SK-N-SH treated with all-trans-retinoic acid at 6 μM for 48 hours (cell line): ENCODE data around the gene CEP95.

ENCODE experiments used
- ARNTL ChIP-seq: fragments of 450-650 bp; formaldehyde crosslinking; IDR thresholded peaks from 2 replicates; pipeline ENCODE4 v1.5.0; 2020; ENCODE audit warnings: low read depth, mild to moderate bottlenecking, moderate library complexity, borderline replicate concordance
- GLIS3 ChIP-seq: fragments of 250-450 bp; sonication (Bioruptor Pico); IDR thresholded peaks from 2 replicates; pipeline ENCODE4 v1.5.0; 2020; ENCODE audit warnings: mild to moderate bottlenecking, moderate library complexity
- RARB ChIP-seq: fragments of 250-450 bp; sonication (Bioruptor Pico); IDR thresholded peaks from 2 replicates; pipeline ENCODE4 v1.8.0; 2021; ENCODE audit warnings: mild to moderate bottlenecking, moderate library complexity
- TCF4 ChIP-seq: fragments of 250-450 bp; sonication (Bioruptor Pico); IDR thresholded peaks from 2 replicates; pipeline ENCODE4 v1.8.0; 2021; ENCODE audit warnings: mild to moderate bottlenecking, moderate library complexity, borderline replicate concordance
- ZC3H10 ChIP-seq: fragments of 250-450 bp; sonication (Bioruptor Pico); IDR thresholded peaks from 2 replicates; pipeline ENCODE4 v1.5.1; 2021; ENCODE audit warnings: mild to moderate bottlenecking, moderate library complexity
- ZFP30 ChIP-seq: fragments of 450-650 bp; formaldehyde crosslinking; IDR thresholded peaks from 2 replicates; pipeline ENCODE4 v1.5.0; 2022; ENCODE audit warnings: mild to moderate bottlenecking, moderate library complexity
- TF ChIP-seq, protein P1 (sequence below): fragments of 250-450 bp; sonication (Bioruptor Pico); IDR thresholded peaks from 2 replicates; pipeline ENCODE4 v1.8.0; 2020; ENCODE audit warnings: mild to moderate bottlenecking, moderate library complexity, borderline replicate concordance
- TF ChIP-seq, protein P2 (sequence below): fragments of 250-450 bp; sonication (Bioruptor Pico); IDR thresholded peaks from 2 replicates; pipeline ENCODE4 v1.5.1; 2020; ENCODE audit warnings: low read depth, mild to moderate bottlenecking, moderate library complexity
- TF ChIP-seq, protein P3 (sequence below): fragments of 250-450 bp; sonication (Bioruptor Pico); IDR thresholded peaks from 2 replicates; pipeline ENCODE4 v1.5.1; 2021; ENCODE audit warnings: mild to moderate bottlenecking, moderate library complexity

DNA sequence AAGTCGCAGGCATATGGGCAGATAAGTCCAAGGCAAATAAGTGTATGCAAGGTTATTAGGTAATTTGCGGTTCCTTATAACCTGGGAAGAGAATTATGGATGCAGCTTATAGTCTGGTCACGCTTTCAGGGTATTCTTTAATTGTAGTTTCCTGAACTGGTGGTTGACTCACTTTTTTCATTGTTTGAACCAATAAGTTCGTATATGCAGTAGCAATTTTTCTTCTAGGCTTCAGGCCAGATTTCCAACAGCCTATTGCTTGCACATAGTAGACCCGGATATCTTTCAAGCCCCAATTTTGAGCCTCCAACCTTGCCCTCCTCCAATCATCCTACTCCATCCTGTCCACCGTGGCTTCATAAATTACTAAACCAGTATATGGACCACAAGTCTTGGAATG is 12.8 kb downstream of the CEP95 start:
- TF ChIP-seq ZFP30 (CRISPR knock-in tag) (no peak), TCF4 (no peak), GLIS3 (CRISPR knock-in tag) (no peak), ZC3H10 (CRISPR knock-in tag) (no peak), ARNTL (CRISPR knock-in tag) (no peak), RARB (CRISPR knock-in tag) (no peak)
- TF ChIP-seq, protein P1, sequence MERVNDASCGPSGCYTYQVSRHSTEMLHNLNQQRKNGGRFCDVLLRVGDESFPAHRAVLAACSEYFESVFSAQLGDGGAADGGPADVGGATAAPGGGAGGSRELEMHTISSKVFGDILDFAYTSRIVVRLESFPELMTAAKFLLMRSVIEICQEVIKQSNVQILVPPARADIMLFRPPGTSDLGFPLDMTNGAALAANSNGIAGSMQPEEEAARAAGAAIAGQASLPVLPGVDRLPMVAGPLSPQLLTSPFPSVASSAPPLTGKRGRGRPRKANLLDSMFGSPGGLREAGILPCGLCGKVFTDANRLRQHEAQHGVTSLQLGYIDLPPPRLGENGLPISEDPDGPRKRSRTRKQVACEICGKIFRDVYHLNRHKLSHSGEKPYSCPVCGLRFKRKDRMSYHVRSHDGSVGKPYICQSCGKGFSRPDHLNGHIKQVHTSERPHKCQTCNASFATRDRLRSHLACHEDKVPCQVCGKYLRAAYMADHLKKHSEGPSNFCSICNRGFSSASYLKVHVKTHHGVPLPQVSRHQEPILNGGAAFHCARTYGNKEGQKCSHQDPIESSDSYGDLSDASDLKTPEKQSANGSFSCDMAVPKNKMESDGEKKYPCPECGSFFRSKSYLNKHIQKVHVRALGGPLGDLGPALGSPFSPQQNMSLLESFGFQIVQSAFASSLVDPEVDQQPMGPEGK (CRISPR knock-in tag) = no peak
- TF ChIP-seq, protein P2, sequence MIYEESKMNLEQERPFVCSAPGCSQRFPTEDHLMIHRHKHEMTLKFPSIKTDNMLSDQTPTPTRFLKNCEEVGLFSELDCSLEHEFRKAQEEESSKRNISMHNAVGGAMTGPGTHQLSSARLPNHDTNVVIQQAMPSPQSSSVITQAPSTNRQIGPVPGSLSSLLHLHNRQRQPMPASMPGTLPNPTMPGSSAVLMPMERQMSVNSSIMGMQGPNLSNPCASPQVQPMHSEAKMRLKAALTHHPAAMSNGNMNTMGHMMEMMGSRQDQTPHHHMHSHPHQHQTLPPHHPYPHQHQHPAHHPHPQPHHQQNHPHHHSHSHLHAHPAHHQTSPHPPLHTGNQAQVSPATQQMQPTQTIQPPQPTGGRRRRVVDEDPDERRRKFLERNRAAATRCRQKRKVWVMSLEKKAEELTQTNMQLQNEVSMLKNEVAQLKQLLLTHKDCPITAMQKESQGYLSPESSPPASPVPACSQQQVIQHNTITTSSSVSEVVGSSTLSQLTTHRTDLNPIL = no peak
- TF ChIP-seq, protein P3, sequence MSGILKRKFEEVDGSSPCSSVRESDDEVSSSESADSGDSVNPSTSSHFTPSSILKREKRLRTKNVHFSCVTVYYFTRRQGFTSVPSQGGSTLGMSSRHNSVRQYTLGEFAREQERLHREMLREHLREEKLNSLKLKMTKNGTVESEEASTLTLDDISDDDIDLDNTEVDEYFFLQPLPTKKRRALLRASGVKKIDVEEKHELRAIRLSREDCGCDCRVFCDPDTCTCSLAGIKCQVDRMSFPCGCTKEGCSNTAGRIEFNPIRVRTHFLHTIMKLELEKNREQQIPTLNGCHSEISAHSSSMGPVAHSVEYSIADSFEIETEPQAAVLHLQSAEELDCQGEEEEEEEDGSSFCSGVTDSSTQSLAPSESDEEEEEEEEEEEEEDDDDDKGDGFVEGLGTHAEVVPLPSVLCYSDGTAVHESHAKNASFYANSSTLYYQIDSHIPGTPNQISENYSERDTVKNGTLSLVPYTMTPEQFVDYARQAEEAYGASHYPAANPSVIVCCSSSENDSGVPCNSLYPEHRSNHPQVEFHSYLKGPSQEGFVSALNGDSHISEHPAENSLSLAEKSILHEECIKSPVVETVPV (CRISPR knock-in tag) = no peak
